Activated CD8-positive, alpha-beta memory T cell treated with anti-CD3 and anti-CD28 coated beads, Interleukin-2, amount 10 ng/mL, durations not matched to agents 7 days and 5 days (primary cell): ENCODE results near the gene PRXL2B. TPM values are rescaled to one million over a fixed set of nuclear protein-coding genes. Genes with fewer than 3 reads are reported as not detected.
A peak's percentile ranks its signal among the peaks of the same experiment; 100 is the strongest.
"Not testable (repeated sequence)": the region's sequence is repeated elsewhere in the genome, so short reads cannot be mapped to it uniquely, and the experiment has no call there.

Experiments used
- ATAC-seq: fragments of 150-1000 bp; cut with Tn5 transposase; one replicate; pipeline ENCODE4 v1.10.0; 2021; ENCODE audit warnings: moderate library complexity
- CTCF ChIA-PET: fragments of 350-600 bp; sonication (Branson Sonifier 250); formaldehyde crosslinking; loops from one replicate; lab custom pipeline; 2021; ENCODE audit warnings: antibody characterized with exemption; lab: Charles Lee
- DNase-seq: peaks from one replicate; pipeline ENCODE4 v3.0.0-alpha.2; 2020
- H3K27ac Mint-ChIP-seq: one replicate; pipeline ENCODE4 v1.8.0; 2021; ENCODE audit warnings: mild to moderate bottlenecking, mixed read lengths
- H3K27me3 Mint-ChIP-seq: one replicate; pipeline ENCODE4 v1.8.0; 2021; ENCODE audit warnings: mixed read lengths
- H3K36me3 Mint-ChIP-seq: one replicate; pipeline ENCODE4 v1.8.0; 2021; ENCODE audit warnings: mild to moderate bottlenecking, mixed read lengths
- H3K4me1 Mint-ChIP-seq: one replicate; pipeline ENCODE4 v1.8.0; 2021; ENCODE audit warnings: mixed read lengths
- H3K4me3 Mint-ChIP-seq: one replicate; pipeline ENCODE4 v1.8.0; 2021; ENCODE audit warnings: mild to moderate bottlenecking, moderate library complexity, mixed read lengths
- H3K9me3 Mint-ChIP-seq: one replicate; pipeline ENCODE4 v1.8.0; 2022; ENCODE audit warnings: low read depth, mixed read lengths
- total RNA-seq, 2 experiments: library from RNA; stranded (reverse); gene quantifications; one replicate each; pipeline ENCODE4 v1.2.3, GENCODE V29; 2021

Gene PRXL2B
- total RNA-seq, 2 experiments from 2014 or later, result 22.4 to 26.2 TPM

GRCh38 chr1:2573250-2573920 is 13.2 kb upstream of the PRXL2B start:
- H3K9me3 Mint-ChIP-seq, result peaks cover 14% of the 10 kb centered on the region
- H3K4me3 Mint-ChIP-seq, result no peak overlapping the region
- H3K27me3 Mint-ChIP-seq, result peaks cover 3% of the 10 kb centered on the region
- no peak for ATAC-seq
- peaks cover 3% of the 10 kb centered on the region for H3K36me3 Mint-ChIP-seq
- DNase-seq, result no peak
- CTCF ChIA-PET, result interaction anchor here (1.4 kb wide), 1 partner anchor 12 kb away, joined by 6 read pairs; no protein-coding TSS in a partner anchor
- H3K27ac Mint-ChIP-seq, result no peak overlapping the region
- H3K4me1 Mint-ChIP-seq, result peaks cover 23% of the 10 kb centered on the region

- peaks cover 3% of the 10 kb centered on the region for H3K27me3 Mint-ChIP-seq
- no peak overlapping the region for H3K4me3 Mint-ChIP-seq
- peaks cover 30% of the 10 kb centered on the region for H3K4me1 Mint-ChIP-seq
- no peak for DNase-seq
- peaks cover 5% of the 10 kb centered on the region for H3K36me3 Mint-ChIP-seq
- CTCF ChIA-PET, result interaction anchor here (1.4 kb wide), 1 partner anchor 11 kb away, joined by 6 read pairs; no protein-coding TSS in a partner anchor
- peaks cover 14% of the 10 kb centered on the region for H3K9me3 Mint-ChIP-seq
- no peak for ATAC-seq
- H3K27ac Mint-ChIP-seq, result no peak overlapping the region
Observed at GRCh38 chr1:2574350-2574749, 12.2 kb upstream of the PRXL2B start.

- H3K27ac Mint-ChIP-seq, result no peak overlapping the region
- CTCF ChIA-PET, result interaction anchor here (1.5 to 2.0 kb wide), 3 partner anchors 9 to 15 kb away, joined by 3 to 14 read pairs (median 4); no protein-coding TSS in a partner anchor
- H3K9me3 Mint-ChIP-seq, result peaks cover 14% of the 10 kb centered on the region
- peaks cover 3% of the 10 kb centered on the region for H3K27me3 Mint-ChIP-seq
- no peak overlapping the region for H3K4me3 Mint-ChIP-seq
- peaks cover 43% of the 10 kb centered on the region for H3K4me1 Mint-ChIP-seq
- peaks cover 5% of the 10 kb centered on the region for H3K36me3 Mint-ChIP-seq
- DNase-seq (no peak), ATAC-seq (no peak)
Observed at GRCh38 chr1:2575801-2576663, 10.5 kb upstream of the PRXL2B start.

GRCh38 chr1:2577565-2578075 is 9.0 kb upstream of the PRXL2B start:
- H3K36me3 Mint-ChIP-seq, H3K27me3 Mint-ChIP-seq: not testable (repeated sequence)
- peak; percentile 57 for ATAC-seq
- Mint-ChIP-seq H3K9me3 (peaks cover 12% of the 10 kb centered on the region), H3K27ac (peak overlapping the region; percentile 90), H3K4me1 (peaks cover 51% of the 10 kb centered on the region), H3K4me3 (peak overlapping the region; percentile 72)
- CTCF ChIA-PET, result interaction anchor here (1.0 to 4.1 kb wide), 11 partner anchors 8 to 266 kb away, joined by 3 to 32 read pairs (median 5); partner anchors contain the start of gene TNFRSF14
- peak; percentile 86 for DNase-seq

- Mint-ChIP-seq H3K4me1 (peaks cover 59% of the 10 kb centered on the region), H3K36me3 (peaks cover 2% of the 10 kb centered on the region)
- CTCF ChIA-PET, result interaction anchor here (1.0 to 4.1 kb wide), 7 partner anchors 9 to 163 kb away, joined by 3 to 32 read pairs (median 8); partner anchors contain the start of gene TNFRSF14
Observed at GRCh38 chr1:2578758-2579118, 7.8 kb upstream of the PRXL2B start.

GRCh38 chr1:2580691-2581090 is 5.9 kb upstream of the PRXL2B start:
- Mint-ChIP-seq H3K27me3 (no peaks in the 10 kb centered on the region), H3K9me3 (no peaks in the 10 kb centered on the region), H3K4me3 (no peak overlapping the region), H3K27ac (no peak overlapping the region), H3K36me3 (peaks cover 2% of the 10 kb centered on the region), H3K4me1 (peaks cover 69% of the 10 kb centered on the region)
- no peak for DNase-seq
- CTCF ChIA-PET, result interaction anchor here (4.1 kb wide), 1 partner anchor 24 kb away, joined by 32 read pairs; the partner anchor contains the start of gene TNFRSF14
- no peak for ATAC-seq

More at GRCh38 chr1:2578758-2579118, 7.8 kb upstream of the PRXL2B start:
- H3K27me3 Mint-ChIP-seq, result no peaks in the 10 kb centered on the region
- DNase-seq (no peak), ATAC-seq (no peak)
- peaks cover 4% of the 10 kb centered on the region for H3K9me3 Mint-ChIP-seq
- peak overlapping the region; percentile 72 for H3K4me3 Mint-ChIP-seq
- H3K27ac Mint-ChIP-seq, result peak overlapping the region; percentile 83

- H3K4me3 Mint-ChIP-seq, result no peak overlapping the region
- H3K27ac Mint-ChIP-seq, result no peak overlapping the region
- ATAC-seq (no peak), DNase-seq (no peak)
- H3K36me3 Mint-ChIP-seq, result peaks cover 2% of the 10 kb centered on the region
- H3K9me3 Mint-ChIP-seq, result no peaks in the 10 kb centered on the region
- CTCF ChIA-PET, result interaction anchor here (4.7 to 4.9 kb wide), 2 partner anchors 27 to 34 kb away, joined by 38 to 68 read pairs; partner anchors contain the start of gene TNFRSF14
- H3K27me3 Mint-ChIP-seq, result no peaks in the 10 kb centered on the region
- H3K4me1 Mint-ChIP-seq, result peaks cover 60% of the 10 kb centered on the region
Observed at GRCh38 chr1:2582391-2582790, 4.2 kb upstream of the PRXL2B start.

- H3K27me3 Mint-ChIP-seq, result no peaks in the 10 kb centered on the region
- DNase-seq, result no peak
- peaks cover 55% of the 10 kb centered on the region for H3K4me1 Mint-ChIP-seq
- CTCF ChIA-PET, result interaction anchor here (1.6 to 6.3 kb wide), 6 partner anchors 22 to 170 kb away, joined by 5 to 68 read pairs (median 28); partner anchors contain the start of genes PANK4 and TNFRSF14
- no peak for ATAC-seq
- H3K27ac Mint-ChIP-seq, result peak overlapping the region; percentile 93
- H3K36me3 Mint-ChIP-seq, result peaks cover 2% of the 10 kb centered on the region
- H3K9me3 Mint-ChIP-seq, result no peaks in the 10 kb centered on the region
- H3K4me3 Mint-ChIP-seq, result peak overlapping the region; percentile 82
Observed at GRCh38 chr1:2583331-2583791, 3.2 kb upstream of the PRXL2B start.

GRCh38 chr1:2583871-2584351 is 2.7 kb upstream of the PRXL2B start:
- Mint-ChIP-seq H3K9me3 (no peaks in the 10 kb centered on the region), H3K4me3 (peak overlapping the region; percentile 82), H3K27me3 (no peaks in the 10 kb centered on the region), H3K4me1 (peaks cover 50% of the 10 kb centered on the region), H3K36me3 (peaks cover 1% of the 10 kb centered on the region), H3K27ac (peak overlapping the region; percentile 93)
- ATAC-seq (no peak), DNase-seq (no peak)
- CTCF ChIA-PET, result interaction anchor here (1.6 to 6.3 kb wide), 8 partner anchors 10 to 171 kb away, joined by 5 to 68 read pairs (median 16); partner anchors contain the start of genes PANK4 and TNFRSF14

- Mint-ChIP-seq H3K27ac (peak overlapping the region; percentile 93), H3K9me3 (no peaks in the 10 kb centered on the region), H3K4me3 (peak overlapping the region; percentile 82), H3K4me1 (peaks cover 44% of the 10 kb centered on the region), H3K27me3 (no peaks in the 10 kb centered on the region), H3K36me3 (no peaks in the 10 kb centered on the region)
- no peak for ATAC-seq
- DNase-seq, result no peak
- CTCF ChIA-PET, result interaction anchor here (0.7 to 6.3 kb wide), 13 partner anchors 8 to 390 kb away, joined by 3 to 68 read pairs (median 5); partner anchors contain the start of genes PANK4 and TNFRSF14
Observed at GRCh38 chr1:2584686-2585317, 1.8 kb upstream of the PRXL2B start.

- Mint-ChIP-seq H3K27me3 (no peaks in the 10 kb centered on the region), H3K4me1 (peaks cover 40% of the 10 kb centered on the region), H3K27ac (peak overlapping the region; percentile 93), H3K9me3 (no peaks in the 10 kb centered on the region), H3K36me3 (no peaks in the 10 kb centered on the region), H3K4me3 (peak overlapping the region; percentile 82)
- DNase-seq (peak; percentile 84), ATAC-seq (peak; percentile 56)
- CTCF ChIA-PET, result interaction anchor here (0.7 to 6.3 kb wide), 15 partner anchors 9 to 390 kb away, joined by 3 to 68 read pairs (median 4); partner anchors contain the start of genes FAAP20, PEX10 and TNFRSF14
Observed at GRCh38 chr1:2585318-2586092, 1.1 kb upstream of the PRXL2B start.
